GM08714 (cell line): Measurements from ENCODE around the gene NAPG.
"Not testable (repeated sequence)": the region's sequence is repeated elsewhere in the genome, so short reads cannot be mapped to it uniquely, and the experiment has no call there.

ENCODE experiments used
- H3K4me3 ChIP-seq: fragments of 200-500 bp; sonication (Bioruptor generic); 2 replicates; pipeline ENCODE4 v1.5.1; 2014; ENCODE audit warnings: mild to moderate bottlenecking, low read length, inconsistent platforms
- ZNF274 ChIP-seq: IDR thresholded peaks from 2 replicates; pipeline ENCODE4 v1.6.1; 2012; ENCODE audit warnings: mild to moderate bottlenecking, low read depth, low read length

NAPG gene

GRCh38 chr18:10557085-10557677 lies 31.4 kb downstream of the NAPG start:
- no peak overlapping the region for H3K4me3 ChIP-seq
- TF ChIP-seq ZNF274 = no peak

- no peak overlapping the region for H3K4me3 ChIP-seq
- no peak for TF ChIP-seq ZNF274
Observed at GRCh38 chr18:10558243-10558966, 32.6 kb downstream of the NAPG start.

GRCh38 chr18:10558967-10559298 lies 33.1 kb downstream of the NAPG start:
- TF ChIP-seq ZNF274 = no peak
- no peak overlapping the region for H3K4me3 ChIP-seq

- no peak overlapping the region for H3K4me3 ChIP-seq
- TF ChIP-seq ZNF274 = no peak
Observed at GRCh38 chr18:10559553-10560451, 34.0 kb downstream of the NAPG start.

- H3K4me3 ChIP-seq = no peak overlapping the region
- TF ChIP-seq ZNF274 = no peak
Observed at GRCh38 chr18:10560452-10561045, 34.7 kb downstream of the NAPG start.

GRCh38 chr18:10562773-10563160 lies 36.9 kb downstream of the NAPG start:
- no peak for TF ChIP-seq ZNF274
- no peak overlapping the region for H3K4me3 ChIP-seq

GRCh38 chr18:10563886-10564285 lies 38.1 kb downstream of the NAPG start:
- TF ChIP-seq ZNF274 = no peak
- no peak overlapping the region for H3K4me3 ChIP-seq

GRCh38 chr18:10564975-10565773 lies 39.3 kb downstream of the NAPG start:
- H3K4me3 ChIP-seq = no peak overlapping the region
- TF ChIP-seq ZNF274 = no peak

GRCh38 chr18:10565835-10566234 lies 40.0 kb downstream of the NAPG start:
- no peak overlapping the region for H3K4me3 ChIP-seq
- TF ChIP-seq ZNF274 = no peak

- TF ChIP-seq ZNF274 = no peak
- no peak overlapping the region for H3K4me3 ChIP-seq
Observed at GRCh38 chr18:10566390-10566789, 40.6 kb downstream of the NAPG start.

- H3K4me3 ChIP-seq = not testable (repeated sequence)
Observed at GRCh38 chr18:10569941-10570340, 44.1 kb downstream of the NAPG start.

GRCh38 chr18:10570622-10571021 lies 44.8 kb downstream of the NAPG start:
- no peak overlapping the region for H3K4me3 ChIP-seq
- no peak for TF ChIP-seq ZNF274

GRCh38 chr18:10571537-10571936 lies 45.7 kb downstream of the NAPG start:
- H3K4me3 ChIP-seq = no peak overlapping the region
- TF ChIP-seq ZNF274 = no peak

GRCh38 chr18:10573261-10573660 lies 47.4 kb downstream of the NAPG start:
- not testable (repeated sequence) for H3K4me3 ChIP-seq

- H3K4me3 ChIP-seq = not testable (repeated sequence)
Observed at GRCh38 chr18:10574412-10574811, 48.6 kb downstream of the NAPG start.

GRCh38 chr18:10577842-10578572 lies 52.2 kb downstream of the NAPG start:
- not testable (repeated sequence) for H3K4me3 ChIP-seq

- H3K4me3 ChIP-seq = not testable (repeated sequence)
Observed at GRCh38 chr18:10578573-10578899, 52.7 kb downstream of the NAPG start.
